Femur (tissue), 1 donor: Measurements from ENCODE around the gene CDK10.
"Not testable (repeated sequence)": the region's sequence is repeated elsewhere in the genome, so short reads cannot be mapped to it uniquely, and the experiment has no call there.

Source experiments
- DNase-seq: peaks from one replicate; pipeline ENCODE4 v3.0.0-alpha.2; 2017

Gene CDK10

GRCh38 chr16:89697161-89697615, 10.7 kb downstream of the CDK10 start:
- peak; percentile 74 for DNase-seq

GRCh38 chr16:89697616-89698331, 11.3 kb downstream of the CDK10 start:
- DNase-seq, result no peak

DNA sequence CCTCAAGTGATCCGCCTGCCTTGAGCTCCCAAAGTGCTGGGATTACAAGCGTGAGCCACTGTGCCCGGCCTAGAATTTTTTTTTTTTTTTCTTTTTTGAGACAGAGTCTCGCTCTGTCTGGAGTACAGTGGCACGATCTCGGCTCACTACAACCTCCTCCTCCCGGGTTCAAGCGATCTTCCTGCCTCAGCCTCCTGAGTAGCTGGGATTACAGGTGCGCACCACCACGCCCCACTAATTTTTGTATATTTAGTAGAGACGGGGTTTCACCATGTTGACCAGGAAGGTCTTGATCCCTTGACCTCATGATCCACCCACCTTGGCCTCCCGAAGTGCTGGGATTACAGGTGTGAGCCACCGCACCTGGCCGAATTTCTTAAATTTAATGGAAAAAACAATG, 12.2 kb downstream of the CDK10 start:
- not testable (repeated sequence) for DNase-seq

- not testable (repeated sequence) for DNase-seq
Measured at GRCh38 chr16:89699629-89700099, 13.2 kb downstream of the CDK10 start.

DNA sequence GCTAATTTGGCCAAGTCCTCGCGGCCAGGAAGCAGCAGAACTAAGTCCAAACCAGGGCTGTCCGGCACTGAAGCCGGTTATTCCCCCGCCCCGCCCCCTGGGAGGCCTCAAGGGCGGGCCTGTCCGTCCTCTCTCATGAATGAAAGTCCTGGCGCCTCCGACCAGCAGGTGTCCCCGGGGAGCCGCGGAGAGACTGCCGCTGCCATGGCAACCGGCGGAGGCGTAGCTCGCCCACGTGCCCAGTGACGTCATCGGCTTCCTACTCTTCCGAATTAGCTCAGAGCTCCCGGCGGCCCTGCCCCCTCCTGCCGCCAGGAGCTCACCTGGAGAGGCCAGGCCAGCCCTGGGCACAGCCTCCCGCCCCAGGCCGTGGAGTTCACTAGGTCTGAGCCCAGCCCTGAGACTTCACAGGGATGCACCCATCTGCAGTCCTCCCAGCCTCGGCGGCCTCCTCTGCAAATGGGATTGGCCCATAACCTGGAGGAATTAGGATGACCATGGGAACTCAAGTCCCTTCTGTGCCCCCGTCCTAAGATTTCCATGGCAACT, 13.7 kb downstream of the CDK10 start:
- peak; percentile 96 for DNase-seq

- DNase-seq, result no peak
Measured at GRCh38 chr16:89700649-89701424, 14.3 kb downstream of the CDK10 start.

DNA sequence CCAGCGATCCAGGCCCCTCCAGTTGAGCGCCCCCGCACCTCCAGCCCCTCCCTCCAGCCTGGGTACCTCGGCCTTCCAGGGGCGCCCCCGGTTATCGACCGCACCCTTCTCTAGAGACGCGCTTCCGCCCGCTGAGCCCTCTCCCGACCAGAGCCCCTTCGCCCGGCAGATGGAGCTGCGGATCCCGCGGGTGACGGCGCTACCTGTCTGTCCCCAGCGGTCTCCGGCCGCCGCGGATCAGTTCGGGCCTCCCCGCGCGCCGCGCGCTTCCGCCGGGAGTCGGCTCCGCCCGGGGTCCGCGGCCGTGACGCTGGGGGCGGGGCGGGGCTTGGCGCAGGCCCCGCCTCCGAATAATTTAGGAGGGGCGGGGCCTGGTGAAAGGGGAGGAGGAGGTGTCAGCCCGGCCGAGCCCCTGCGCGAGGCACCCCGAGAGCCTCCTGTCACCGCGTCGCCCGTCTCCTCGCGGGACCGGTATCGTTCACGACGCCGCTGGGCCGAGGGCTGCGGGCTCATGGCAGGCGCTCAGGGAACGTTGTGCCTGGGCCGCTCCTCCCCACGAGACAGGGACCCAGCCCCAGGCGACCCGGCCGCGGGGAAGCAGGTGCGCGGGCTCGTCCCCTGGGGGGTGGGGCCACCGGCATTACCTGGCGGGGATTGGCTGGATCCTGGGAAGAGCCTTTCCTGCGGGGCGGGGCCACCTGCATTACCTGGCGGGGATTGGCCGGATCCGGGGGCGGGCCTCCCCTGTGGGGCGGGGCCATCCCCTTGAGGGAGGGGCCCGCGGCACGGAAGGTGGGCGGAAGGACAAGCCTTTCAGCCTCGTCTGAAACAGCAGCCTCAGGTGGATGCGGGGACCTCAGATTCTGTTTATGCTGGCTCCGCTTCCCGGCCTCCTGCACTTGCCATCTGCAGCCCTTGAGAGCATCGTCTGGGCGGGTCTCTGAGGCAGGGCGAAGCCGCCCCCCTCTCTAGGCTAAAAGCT, 15.2 kb downstream of the CDK10 start, which contains the start of gene SPATA2L:
SPATA2L (minus strand) TSS at position 281 of the 982 bp plus-strand sequence. CDS start 473 bp downstream, outside the sequence.
- DNase-seq, result peak; percentile 88

DNA sequence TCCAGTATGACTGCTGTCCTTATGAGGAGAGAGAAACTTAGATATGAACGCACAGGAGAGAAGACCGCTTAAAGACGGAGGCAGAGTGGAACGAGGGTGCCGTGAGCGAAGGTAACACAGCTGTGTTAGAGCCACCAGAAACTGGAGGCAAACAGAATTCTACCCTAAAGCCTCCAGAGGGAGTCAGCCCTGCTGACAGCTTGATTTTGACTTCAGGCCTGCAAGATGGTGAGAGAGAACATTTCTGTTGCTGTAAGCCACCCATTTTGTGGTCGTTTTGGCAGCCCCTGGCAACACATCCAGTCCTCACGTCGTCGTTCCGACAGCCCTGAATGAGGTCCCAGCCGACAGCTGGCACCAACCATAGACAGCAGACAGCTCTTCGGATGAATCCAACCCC, 17.8 kb downstream of the CDK10 start:
- DNase-seq, result no peak

DNA sequence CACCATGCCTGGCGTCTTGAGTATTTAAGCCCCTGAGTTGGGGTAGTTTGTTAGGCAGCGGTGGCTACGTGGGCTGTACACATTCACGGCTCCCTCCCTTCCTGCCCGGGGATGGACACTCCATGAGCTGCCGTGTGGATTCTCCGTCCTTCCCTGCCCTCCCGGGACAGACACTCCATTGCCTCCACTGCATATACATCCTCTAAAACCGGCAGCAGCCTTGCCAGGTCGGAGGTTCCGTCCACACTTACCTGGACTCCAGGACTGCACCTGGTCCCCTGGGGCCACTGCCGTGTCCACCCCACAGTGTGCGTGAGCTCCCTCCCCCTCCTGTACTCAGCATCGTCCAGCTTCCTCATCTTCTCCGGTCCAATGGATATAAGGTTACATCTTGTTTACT, 18.5 kb downstream of the CDK10 start:
- DNase-seq, result no peak

DNA sequence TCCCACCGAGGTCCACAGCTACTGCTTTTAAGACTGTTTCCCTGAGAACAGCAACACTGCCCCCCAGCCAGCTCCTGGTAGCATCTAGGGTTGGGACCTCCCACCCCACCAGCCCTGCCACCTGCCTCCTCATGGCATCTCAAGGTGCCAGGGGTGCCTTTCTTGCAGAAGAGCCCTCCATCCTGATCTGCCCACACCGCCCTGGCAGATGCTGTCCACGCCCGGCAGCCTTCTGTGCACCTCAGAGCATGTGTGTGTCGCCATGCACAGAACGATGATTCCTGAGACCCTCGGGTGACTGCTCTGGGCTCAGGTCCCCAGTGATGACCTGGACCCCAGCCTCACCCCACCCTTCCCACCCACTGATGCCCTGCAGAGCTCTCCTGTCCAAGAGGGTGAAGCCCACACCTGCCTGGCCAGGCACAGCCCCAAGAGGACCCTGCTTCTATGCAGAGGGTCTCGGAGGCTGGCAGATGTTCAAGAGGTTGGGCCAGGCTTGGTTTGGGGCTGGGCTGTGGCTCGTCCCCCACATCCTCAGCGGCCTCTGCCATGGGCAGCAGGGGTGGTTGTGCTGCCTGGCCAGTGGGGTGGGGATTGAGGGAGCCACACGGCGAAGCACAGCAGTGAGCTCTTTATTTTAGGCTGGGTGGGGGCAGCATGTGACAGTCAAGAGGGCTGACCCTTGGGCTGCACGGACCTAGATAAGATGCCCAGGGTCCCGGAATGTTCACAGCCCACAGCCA, 20.2 kb downstream of the CDK10 start:
- DNase-seq, result no peak

GRCh38 chr16:89707695-89708094, 21.2 kb downstream of the CDK10 start:
- DNase-seq, result no peak

GRCh38 chr16:89708481-89708931, 22.0 kb downstream of the CDK10 start:
- peak; percentile 40 for DNase-seq

- peak; percentile 24 for DNase-seq
Measured at GRCh38 chr16:89709166-89709565, 22.7 kb downstream of the CDK10 start.

GRCh38 chr16:89709716-89710432, 23.4 kb downstream of the CDK10 start:
- no peak for DNase-seq

DNA sequence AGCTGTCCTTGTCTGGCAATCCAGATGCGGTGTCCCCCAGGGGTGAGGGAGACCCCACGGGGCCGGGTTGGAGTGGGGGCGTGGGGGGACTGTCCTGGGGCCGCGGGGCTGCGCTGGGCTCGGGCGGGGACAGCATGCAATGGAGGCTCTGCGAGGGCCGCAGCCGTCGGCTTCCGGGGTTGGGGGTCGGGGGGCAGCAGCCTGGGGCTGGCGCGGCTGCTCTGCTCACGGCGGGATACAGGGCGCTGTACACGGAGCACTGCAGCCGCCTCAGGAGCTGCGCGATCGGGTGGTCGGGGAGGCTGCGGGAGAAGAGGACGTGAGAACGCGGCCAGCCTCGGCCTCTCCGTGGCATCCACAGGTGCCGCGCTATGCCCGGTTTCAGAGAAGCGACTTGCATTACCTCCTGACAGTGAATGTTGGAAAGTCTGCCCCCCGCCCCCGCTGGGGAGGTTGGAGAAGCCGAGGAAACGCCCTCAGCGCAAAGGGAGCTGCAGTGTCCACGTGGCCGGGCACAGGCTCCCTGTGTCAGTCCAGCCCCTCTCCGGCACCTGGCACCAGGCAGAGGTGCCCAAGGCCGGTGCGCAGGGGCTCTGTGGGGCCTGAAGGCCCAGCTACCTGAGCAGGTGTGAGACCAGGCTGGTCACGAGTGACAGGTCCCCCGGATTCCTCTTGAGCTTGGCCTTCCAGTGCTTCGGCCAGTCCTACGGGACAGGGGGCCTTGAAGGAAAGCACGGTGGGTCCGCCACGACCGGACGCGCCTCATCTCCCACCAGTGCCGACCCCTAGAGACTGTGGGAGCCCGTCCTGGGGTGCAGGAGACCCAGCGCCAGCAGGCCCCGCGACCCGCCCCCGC, 24.4 kb downstream of the CDK10 start:
- peak; percentile 35 for DNase-seq

GRCh38 chr16:89711601-89712273, 25.2 kb downstream of the CDK10 start:
- peak; percentile 75 for DNase-seq

DNA sequence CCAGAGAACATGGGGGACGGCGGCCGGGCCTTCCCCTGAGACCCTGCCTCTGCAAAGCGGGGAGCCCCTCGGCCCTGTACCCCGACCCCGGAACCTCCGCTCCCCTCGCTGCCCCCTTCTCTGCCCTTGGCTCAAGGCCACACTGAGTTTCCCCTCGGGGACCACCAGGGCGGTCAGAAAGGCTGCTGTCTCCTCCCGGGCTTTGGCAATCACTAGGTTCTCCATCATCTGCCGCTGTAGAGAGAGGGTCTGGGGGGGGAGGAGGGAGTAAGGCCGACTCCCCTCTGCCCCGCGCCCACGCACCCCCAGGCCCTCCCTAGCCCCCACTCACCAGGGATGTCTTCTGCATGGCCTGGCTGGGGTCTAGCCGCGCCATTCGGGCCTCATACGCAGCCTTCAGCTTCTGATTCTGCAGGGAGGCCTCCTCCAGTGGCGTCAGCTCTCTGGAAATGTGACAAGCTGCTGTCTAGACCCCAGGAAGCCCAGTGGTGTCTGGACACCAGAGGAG, 25.8 kb downstream of the CDK10 start:
- DNase-seq, result peak; percentile 35

- DNase-seq, result no peak
Measured at GRCh38 chr16:89716493-89716892, 30.0 kb downstream of the CDK10 start.
